K562 (cell line): ENCODE data around the gene MAPKAPK3. TPM values are rescaled to one million over a fixed set of nuclear protein-coding genes. Genes with fewer than 3 reads are reported as not detected.

ENCODE experiments used
- BMI1 ChIP-seq: fragments of 150-350 bp; IDR thresholded peaks from 2 replicates; pipeline ENCODE4 v1.6.1; 2014; ENCODE audit warnings: low read length
- CBFB ChIP-seq: sonication (generic); formaldehyde crosslinking; IDR thresholded peaks from 2 replicates; pipeline ENCODE4 v1.4.0; 2020; ENCODE audit warnings: mild to moderate bottlenecking, missing genetic modification reagents
- CBX2 ChIP-seq: fragments of 200-600 bp; sonication (generic); IDR thresholded peaks from one replicate; pipeline ENCODE4 v1.6.1; 2012; ENCODE audit warnings: mild to moderate bottlenecking, low read length, inconsistent platforms; ENCODE audit not compliant: insufficient read depth, poor library complexity, severe bottlenecking
- FIP1L1 ChIP-seq: fragments of 200-400 bp; formaldehyde crosslinking; IDR thresholded peaks from 2 replicates; pipeline ENCODE4 v1.6.1; 2018; ENCODE audit warnings: mild to moderate bottlenecking, low read depth, low read length; ENCODE audit not compliant: poor library complexity, severe bottlenecking
- HSF4 ChIP-seq: fragments of 250-450 bp; sonication (Bioruptor Pico); IDR thresholded peaks from 2 replicates; pipeline ENCODE4 v2.1.2; 2022; ENCODE audit warnings: mild to moderate bottlenecking, moderate library complexity, borderline replicate concordance
- ILK ChIP-seq: fragments of 450-650 bp; IDR thresholded peaks from 2 replicates; pipeline ENCODE4 v1.6.1; 2016; ENCODE audit warnings: missing genetic modification characterization, low read depth, mild to moderate bottlenecking, missing compliant biosample characterization, moderate library complexity, borderline replicate concordance
- NRF1 ChIP-seq, 2 experiments: fragments of 450-650 bp; IDR thresholded peaks in 1 of 2; conservative IDR thresholded peaks in 1 of 2; 2 replicates each; pipeline ENCODE4 v1.6.1; 2014; ENCODE audit warnings: mild to moderate bottlenecking in 2 of 2
- PHF8 ChIP-seq: fragments of 200-600 bp; sonication (generic); IDR thresholded peaks from 2 replicates; pipeline ENCODE4 v1.6.1; 2012; ENCODE audit warnings: mixed run types, mild to moderate bottlenecking, inconsistent platforms, low read length, moderate library complexity, borderline replicate concordance
- TCF3 ChIP-seq: sonication (generic); formaldehyde crosslinking; IDR thresholded peaks from 2 replicates; pipeline ENCODE4 v1.4.0; 2020; ENCODE audit warnings: mild to moderate bottlenecking, missing genetic modification reagents
- TGIF2 ChIP-seq: sonication (generic); formaldehyde crosslinking; IDR thresholded peaks from 2 replicates; pipeline ENCODE4 v1.8.1; 2022; ENCODE audit warnings: mild to moderate bottlenecking, missing genetic modification reagents, moderate library complexity
- XRCC3 ChIP-seq: fragments of 450-650 bp; IDR thresholded peaks from 2 replicates; pipeline ENCODE4 v1.6.1; 2017; ENCODE audit warnings: mild to moderate bottlenecking, moderate library complexity
- ZNF134 ChIP-seq: fragments of 250-450 bp; sonication (Bioruptor Pico); conservative IDR thresholded peaks from 2 replicates; pipeline ENCODE4 v1.4.0; 2020
- ZNF41 ChIP-seq: fragments of 250-450 bp; sonication (Bioruptor Pico); conservative IDR thresholded peaks from 2 replicates; pipeline ENCODE4 v1.4.0; 2020; ENCODE audit warnings: mild to moderate bottlenecking
- ZNF76 ChIP-seq: fragments of 250-450 bp; sonication (Bioruptor Pico); IDR thresholded peaks from 2 replicates; pipeline ENCODE4 v1.4.0; 2020; ENCODE audit warnings: mild to moderate bottlenecking, moderate library complexity, borderline replicate concordance
- polyA plus RNA-seq, 8 experiments: library from polyadenylated mRNA; depleted of rRNA in 4 of 8; stranded (reverse) in 5 of 8; unstranded in 3 of 8; fragments of >200 nt; fragmentation: Nextera tagmentation in 2 of 8; fragmentation: Illumina TruSeq in 1 of 8; extraction: Ambion mirVana in 2 of 8; extraction: Trizol in 1 of 8; gene quantifications; 2 replicates each; pipeline versions ENCODE4 v1.2.1 to v1.2.3, GENCODE V29; 2011 to 2014; ENCODE audit warnings: inconsistent platforms in 1 of 8, missing spikeins in 1 of 8
- total RNA-seq, 7 experiments: library from RNA; depleted of rRNA in 6 of 7; stranded (reverse); fragments of >200 nt in 6 of 7; fragmentation: Illumina TruSeq in 2 of 7; extraction: Trizol in 2 of 7; gene quantifications; 2 replicates each; pipeline versions ENCODE4 v1.2.1 to v1.2.3, GENCODE V29; 2011 to 2021; ENCODE audit warnings: low replicate concordance in 1 of 7
- TF ChIP-seq, protein P1 (sequence below): fragments of 200-800 bp; sonication (Bioruptor generic); IDR thresholded peaks from 2 replicates; pipeline ENCODE4 v1.6.1; 2016; ENCODE audit warnings: missing genetic modification characterization, missing compliant biosample characterization
- TF ChIP-seq, protein P2 (sequence below), 2 experiments: fragments of 450-650 bp in 1 of 2; sonication (generic) in 1 of 2; formaldehyde crosslinking in 1 of 2; IDR thresholded peaks in 1 of 2; conservative IDR thresholded peaks in 1 of 2; 2 replicates each; pipeline versions ENCODE4 v1.6.1 to v1.8.1; 2016 to 2023; ENCODE audit warnings: mild to moderate bottlenecking in 2 of 2, moderate library complexity in 2 of 2, inconsistent platforms in 1 of 2, missing genetic modification reagents in 1 of 2
- TF ChIP-seq, protein P3 (sequence below): sonication (generic); formaldehyde crosslinking; IDR thresholded peaks from 2 replicates; pipeline ENCODE4 v1.8.0; 2022; ENCODE audit warnings: mild to moderate bottlenecking, low read depth, missing genetic modification reagents

The MAPKAPK3 gene
- total and polyA plus RNA-seq, 9 of the 15 experiments (the other 6 are each of a cell fraction or from before 2014, with no cell fraction given) = 8.0 to 56.4 (median 41.2) TPM

DNA sequence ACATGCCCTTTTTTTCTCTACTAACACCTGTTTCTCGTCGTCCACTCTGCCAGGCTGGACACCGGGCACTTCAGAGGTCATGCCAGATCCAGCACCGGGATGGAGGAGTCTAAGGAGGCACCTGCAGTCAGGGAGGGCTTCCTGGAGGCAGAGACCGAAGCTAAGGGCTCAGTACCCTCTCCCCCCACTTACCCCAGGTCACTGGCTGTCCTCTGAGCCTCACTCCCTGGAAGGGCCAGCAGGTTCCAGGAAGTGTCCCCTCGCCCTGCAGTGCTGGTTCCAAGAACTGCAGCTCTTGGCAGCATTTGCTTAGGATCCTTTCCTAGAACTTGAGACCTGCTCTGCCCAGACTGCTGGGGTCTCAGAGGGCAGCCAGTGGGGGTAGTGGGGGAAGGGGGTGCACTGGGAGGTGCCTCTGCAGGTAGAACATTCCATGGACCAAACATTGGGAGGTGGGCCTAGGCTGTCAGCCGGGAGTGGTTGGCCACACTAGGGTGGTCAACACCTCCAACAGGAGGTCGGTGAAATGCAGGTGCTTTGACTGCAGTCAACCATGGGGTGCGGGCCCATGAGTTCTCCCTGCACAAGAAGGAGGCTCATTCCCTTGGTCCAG is 16.7 kb upstream of the MAPKAPK3 start (continued):
- TF ChIP-seq, protein P1, sequence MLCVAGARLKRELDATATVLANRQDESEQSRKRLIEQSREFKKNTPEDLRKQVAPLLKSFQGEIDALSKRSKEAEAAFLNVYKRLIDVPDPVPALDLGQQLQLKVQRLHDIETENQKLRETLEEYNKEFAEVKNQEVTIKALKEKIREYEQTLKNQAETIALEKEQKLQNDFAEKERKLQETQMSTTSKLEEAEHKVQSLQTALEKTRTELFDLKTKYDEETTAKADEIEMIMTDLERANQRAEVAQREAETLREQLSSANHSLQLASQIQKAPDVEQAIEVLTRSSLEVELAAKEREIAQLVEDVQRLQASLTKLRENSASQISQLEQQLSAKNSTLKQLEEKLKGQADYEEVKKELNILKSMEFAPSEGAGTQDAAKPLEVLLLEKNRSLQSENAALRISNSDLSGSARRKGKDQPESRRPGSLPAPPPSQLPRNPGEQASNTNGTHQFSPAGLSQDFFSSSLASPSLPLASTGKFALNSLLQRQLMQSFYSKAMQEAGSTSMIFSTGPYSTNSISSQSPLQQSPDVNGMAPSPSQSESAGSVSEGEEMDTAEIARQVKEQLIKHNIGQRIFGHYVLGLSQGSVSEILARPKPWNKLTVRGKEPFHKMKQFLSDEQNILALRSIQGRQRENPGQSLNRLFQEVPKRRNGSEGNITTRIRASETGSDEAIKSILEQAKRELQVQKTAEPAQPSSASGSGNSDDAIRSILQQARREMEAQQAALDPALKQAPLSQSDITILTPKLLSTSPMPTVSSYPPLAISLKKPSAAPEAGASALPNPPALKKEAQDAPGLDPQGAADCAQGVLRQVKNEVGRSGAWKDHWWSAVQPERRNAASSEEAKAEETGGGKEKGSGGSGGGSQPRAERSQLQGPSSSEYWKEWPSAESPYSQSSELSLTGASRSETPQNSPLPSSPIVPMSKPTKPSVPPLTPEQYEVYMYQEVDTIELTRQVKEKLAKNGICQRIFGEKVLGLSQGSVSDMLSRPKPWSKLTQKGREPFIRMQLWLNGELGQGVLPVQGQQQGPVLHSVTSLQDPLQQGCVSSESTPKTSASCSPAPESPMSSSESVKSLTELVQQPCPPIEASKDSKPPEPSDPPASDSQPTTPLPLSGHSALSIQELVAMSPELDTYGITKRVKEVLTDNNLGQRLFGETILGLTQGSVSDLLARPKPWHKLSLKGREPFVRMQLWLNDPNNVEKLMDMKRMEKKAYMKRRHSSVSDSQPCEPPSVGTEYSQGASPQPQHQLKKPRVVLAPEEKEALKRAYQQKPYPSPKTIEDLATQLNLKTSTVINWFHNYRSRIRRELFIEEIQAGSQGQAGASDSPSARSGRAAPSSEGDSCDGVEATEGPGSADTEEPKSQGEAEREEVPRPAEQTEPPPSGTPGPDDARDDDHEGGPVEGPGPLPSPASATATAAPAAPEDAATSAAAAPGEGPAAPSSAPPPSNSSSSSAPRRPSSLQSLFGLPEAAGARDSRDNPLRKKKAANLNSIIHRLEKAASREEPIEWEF = no peak
- no peak for TF ChIP-seq ZNF76 (CRISPR knock-in tag)
- no peak for TF ChIP-seq BMI1
- no peak for TF ChIP-seq ZNF134 (CRISPR knock-in tag)
- no peak for TF ChIP-seq CBX2
- no peak for TF ChIP-seq TGIF2 (CRISPR knock-in tag)
- TF ChIP-seq FIP1L1 = no peak
- no peak for TF ChIP-seq ILK (tag)
- no peak for TF ChIP-seq PHF8
- no peak for TF ChIP-seq NRF1 (conservative IDR thresholded peaks at IDR 0.05 in 1 of 2, IDR thresholded peaks at IDR 0.05 in 1 of 2)
- TF ChIP-seq, protein P2, sequence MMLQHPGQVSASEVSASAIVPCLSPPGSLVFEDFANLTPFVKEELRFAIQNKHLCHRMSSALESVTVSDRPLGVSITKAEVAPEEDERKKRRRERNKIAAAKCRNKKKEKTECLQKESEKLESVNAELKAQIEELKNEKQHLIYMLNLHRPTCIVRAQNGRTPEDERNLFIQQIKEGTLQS (IDR thresholded peaks at IDR 0.05) = no peak
- TF ChIP-seq, protein P2 (CRISPR knock-in tag; conservative IDR thresholded peaks at IDR 0.05) = no peak
- TF ChIP-seq, protein P3, sequence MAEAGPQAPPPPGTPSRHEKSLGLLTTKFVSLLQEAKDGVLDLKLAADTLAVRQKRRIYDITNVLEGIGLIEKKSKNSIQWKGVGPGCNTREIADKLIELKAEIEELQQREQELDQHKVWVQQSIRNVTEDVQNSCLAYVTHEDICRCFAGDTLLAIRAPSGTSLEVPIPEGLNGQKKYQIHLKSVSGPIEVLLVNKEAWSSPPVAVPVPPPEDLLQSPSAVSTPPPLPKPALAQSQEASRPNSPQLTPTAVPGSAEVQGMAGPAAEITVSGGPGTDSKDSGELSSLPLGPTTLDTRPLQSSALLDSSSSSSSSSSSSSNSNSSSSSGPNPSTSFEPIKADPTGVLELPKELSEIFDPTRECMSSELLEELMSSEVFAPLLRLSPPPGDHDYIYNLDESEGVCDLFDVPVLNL (CRISPR knock-in tag) = no peak
- no peak for TF ChIP-seq CBFB (CRISPR knock-in tag)
- TF ChIP-seq XRCC3 = no peak
- no peak for TF ChIP-seq ZNF41 (CRISPR knock-in tag)
- TF ChIP-seq HSF4 (CRISPR knock-in tag) = no peak
- peak; percentile 49; the same call in 1 of the 2 replicates for TF ChIP-seq TCF3 (CRISPR knock-in tag)
